ENCODE results near the gene ZNF512B.

ZNF512B gene

GRCh38 chr20:63947638-63948456 is 21.9 kb downstream of the ZNF512B start:
- DNase-seq (ENCODE audit: low spot score) = no peak

GRCh38 chr20:63946986-63947637 is 22.6 kb downstream of the ZNF512B start:
- DNase-seq (ENCODE audit: low spot score) = no peak

GRCh38 chr20:63945921-63946920 is 23.5 kb downstream of the ZNF512B start:
- DNase-seq (ENCODE audit: low spot score) = no peak

DNA sequence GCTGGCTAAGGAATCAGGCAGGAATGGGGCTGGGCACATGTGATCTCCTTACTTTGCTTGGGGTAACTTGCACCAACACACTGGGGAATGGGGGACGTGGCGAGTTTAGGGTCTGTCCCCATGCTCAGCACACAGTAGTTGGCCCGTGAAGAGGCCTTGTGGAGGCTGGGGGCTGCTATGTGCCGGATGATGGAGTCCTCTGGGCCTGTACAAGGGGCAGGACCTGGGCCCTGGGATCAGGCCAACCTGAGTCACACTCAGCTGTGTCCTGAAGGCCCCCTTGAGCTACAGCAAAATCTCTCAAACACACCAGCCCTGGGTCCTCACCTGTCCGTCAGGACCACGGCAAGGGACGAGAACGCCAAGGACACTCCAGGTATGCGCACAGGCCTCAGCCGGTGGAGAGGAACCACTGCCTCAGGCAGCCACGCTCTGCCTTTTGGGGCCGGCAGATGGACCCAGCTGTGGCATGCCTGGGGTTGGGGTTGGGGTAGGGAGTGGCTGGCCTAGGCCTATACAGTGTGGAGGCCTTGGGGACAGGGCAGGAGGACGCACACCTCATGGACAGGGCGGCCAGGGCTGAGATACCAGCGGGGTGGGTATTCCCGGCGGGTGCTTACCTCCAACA is 24.6 kb downstream of the ZNF512B start:
- no peak for DNase-seq (ENCODE audit: low spot score)

GRCh38 chr20:63944078-63944941 is 25.4 kb downstream of the ZNF512B start:
- no peak for DNase-seq (ENCODE audit: low spot score)

- DNase-seq (ENCODE audit: low spot score) = no peak
These were observed 26.0 kb downstream of the ZNF512B start for GRCh38 chr20:63943808-63944077.

GRCh38 chr20:63942969-63943807 is 26.5 kb downstream of the ZNF512B start:
- no peak for DNase-seq (ENCODE audit: low spot score)

GRCh38 chr20:63942250-63942951 is 27.3 kb downstream of the ZNF512B start:
- no peak for DNase-seq (ENCODE audit: low spot score)

DNA sequence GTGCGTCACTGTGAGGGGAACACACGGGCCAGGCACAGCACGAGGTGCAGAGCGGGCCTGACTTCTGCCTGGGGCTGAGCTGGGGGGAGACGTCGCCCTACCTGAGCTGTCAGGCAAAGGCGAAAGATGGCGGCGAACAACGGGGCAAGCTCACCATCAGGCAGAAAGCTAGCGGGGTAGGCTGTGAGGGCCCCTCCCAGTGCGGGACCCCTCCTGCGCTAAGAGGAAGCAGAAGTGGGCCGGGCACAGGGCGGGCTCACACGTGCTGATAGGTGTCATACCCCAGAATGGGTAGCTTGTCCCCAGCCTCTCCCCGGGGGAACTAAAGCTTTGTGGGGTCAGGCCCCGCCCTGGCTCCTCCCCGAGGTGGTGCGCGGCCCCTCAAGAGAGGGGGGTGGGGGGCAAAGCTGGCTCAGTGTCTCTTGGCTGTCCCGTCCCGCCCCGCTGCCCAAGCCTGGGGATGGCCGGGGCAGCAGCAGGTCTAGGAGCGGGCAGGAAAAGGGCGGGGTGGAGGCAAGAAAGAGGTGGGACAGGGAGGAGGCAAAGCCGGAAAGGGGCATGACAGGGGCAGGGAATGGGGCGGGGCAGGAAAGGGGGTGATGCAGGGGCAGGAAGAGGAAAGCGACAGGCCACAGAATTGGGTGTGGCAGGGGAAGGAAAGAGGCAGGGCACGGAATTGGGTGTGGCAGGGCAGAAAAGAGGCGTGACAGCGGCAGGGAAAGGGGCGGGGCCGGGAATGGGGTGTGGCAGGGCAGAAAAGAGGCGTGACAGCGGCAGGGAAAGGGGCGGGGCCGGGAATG is 28.2 kb downstream of the ZNF512B start:
- no peak for DNase-seq (ENCODE audit: low spot score)

DNA sequence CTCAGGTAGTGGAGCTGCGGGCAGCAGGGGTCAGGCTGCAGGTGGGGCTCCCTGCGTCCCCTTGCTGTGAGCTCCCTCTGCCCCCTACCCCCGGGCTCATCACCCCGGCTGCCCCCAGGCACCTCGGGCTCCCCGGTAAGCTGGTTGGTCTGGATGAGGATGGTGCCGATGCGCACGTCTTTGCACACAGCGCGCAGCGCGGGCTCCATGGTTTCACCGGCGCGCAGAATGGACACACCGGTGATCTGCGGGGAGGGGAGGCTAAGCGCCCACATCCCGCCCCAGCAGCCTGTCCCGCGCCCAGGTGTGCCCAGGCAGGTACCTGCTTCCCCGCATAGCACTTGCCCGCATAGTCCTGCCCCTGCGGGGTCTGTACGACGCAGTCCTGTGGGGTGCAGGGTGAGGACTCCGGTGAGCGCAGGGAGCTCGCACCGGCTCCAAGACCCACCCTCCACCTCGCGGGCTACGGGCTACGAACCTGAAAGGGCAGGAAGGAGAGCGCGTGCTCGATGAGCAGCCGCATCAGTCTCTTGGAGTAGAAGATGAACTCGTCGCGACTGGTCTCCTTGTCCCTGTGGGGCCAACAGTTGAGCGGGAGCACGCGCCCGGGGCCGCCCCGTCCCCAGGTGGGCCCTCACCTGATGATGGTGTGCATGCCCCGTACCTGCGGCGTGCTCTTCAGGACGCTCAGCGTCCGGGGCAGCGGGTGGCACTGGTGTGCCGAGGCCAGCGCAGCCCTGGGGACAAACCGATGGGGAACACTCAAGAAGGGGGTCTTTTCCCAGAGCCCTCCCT is 29.1 kb downstream of the ZNF512B start:
- DNase-seq (ENCODE audit: low spot score) = no peak

- DNase-seq (ENCODE audit: low spot score) = no peak
These were observed 29.7 kb downstream of the ZNF512B start for GRCh38 chr20:63940071-63940471.

DNA sequence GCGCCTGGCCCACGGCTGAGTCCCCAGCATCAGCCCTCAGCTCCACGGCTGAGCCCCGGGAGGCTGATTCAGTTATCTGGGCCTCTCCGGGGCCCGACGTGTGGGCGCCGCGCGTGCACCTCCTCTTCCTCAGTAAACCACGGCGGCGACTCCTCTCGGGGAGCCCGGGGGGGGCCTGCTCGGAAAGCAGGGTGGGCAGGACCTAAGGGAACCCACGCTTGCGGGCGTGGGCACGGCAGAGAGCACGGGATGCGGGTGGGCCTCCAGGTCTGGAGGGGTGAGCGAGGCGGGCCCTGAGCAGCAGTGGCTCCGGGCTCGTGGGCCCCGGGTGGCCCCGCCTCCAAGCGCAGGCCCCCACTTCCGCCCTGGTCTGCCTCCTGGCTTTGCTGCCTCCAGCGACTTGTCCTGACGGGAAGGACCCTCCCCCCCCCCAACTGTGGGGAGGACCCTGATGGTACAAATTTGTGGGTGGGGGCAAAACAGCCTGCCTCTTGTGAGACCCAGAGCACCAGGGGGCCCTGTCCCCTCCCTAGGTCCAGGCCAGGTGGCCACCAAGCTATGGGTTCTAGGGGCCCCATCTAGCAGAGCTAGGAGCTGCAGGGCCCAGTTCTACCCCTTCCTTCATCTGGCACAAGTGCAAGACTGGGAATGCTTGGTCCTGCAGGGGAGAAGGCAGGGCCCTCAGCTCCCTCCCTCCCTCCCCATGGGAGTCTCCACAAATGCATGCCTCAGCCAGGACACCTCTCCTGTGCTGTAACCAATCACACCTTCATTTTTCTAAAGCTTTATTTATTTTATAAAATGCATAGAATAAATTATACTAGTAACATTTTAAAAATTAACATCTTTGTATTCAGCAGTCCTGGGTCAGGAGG is 30.4 kb downstream of the ZNF512B start:
- no peak for DNase-seq (ENCODE audit: low spot score)

- DNase-seq (ENCODE audit: low spot score) = no peak
These were observed 32.1 kb downstream of the ZNF512B start for GRCh38 chr20:63937596-63937995.

DNA sequence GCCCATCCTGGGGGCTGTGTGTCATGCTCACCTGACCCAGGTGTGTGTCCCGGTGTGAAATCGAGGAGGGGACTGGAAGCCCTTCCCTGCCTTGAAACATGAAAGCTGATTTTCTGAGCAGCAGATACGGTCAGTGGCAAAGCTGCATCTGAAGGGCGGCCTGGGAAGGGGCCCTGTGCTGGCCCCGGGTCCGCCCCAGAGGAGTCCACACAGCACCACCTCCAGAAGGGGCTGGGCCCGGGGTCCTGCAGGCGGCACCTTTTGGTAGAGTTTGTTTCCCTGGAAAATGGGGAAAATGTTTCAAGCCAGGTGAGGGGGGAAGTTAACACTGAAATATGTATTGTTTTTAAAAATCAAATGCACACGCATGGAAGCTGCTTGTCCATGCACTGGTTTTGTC is 34.3 kb downstream of the ZNF512B start:
- no peak for DNase-seq (ENCODE audit: low spot score)

GRCh38 chr20:63934271-63935068 is 35.3 kb downstream of the ZNF512B start:
- no peak for DNase-seq (ENCODE audit: low spot score)

- no peak for DNase-seq (ENCODE audit: low spot score)
These were observed 36.1 kb downstream of the ZNF512B start for GRCh38 chr20:63933646-63934045.

Measured in hepatic stellate cell (primary cell).